Measurements from ENCODE around the gene COL23A1.

- TF ChIP-seq POLR2AphosphoS5 (IDR thresholded peaks at IDR 0.05; ENCODE audit: low read depth, low read length), result no peak
- TF ChIP-seq TAF1 (IDR thresholded peaks at IDR 0.05; ENCODE audit: low read depth, low read length), result no peak
- TF ChIP-seq POLR2A (IDR thresholded peaks at IDR 0.05; ENCODE audit: low read depth, low read length), result no peak
- no peak for TF ChIP-seq SPI1 (IDR thresholded peaks at IDR 0.05; ENCODE audit: low read depth, low read length)
These were observed 51.4 kb downstream of the COL23A1 start for GRCh38 chr5:178538741-178539229.
